AG04449 (cell line): ENCODE results near the gene INO80C.

Experiments
- CTCF ChIA-PET: fragments of 350-600 bp; formaldehyde crosslinking; extraction: SDS; loops from one replicate; lab custom pipeline; 2021; ENCODE audit warnings: antibody characterized with exemption; lab: Yijun Ruan, JAX
- POLR2A ChIA-PET: fragments of 400-600, 350-600 bp; formaldehyde crosslinking; extraction: SDS; loops from one replicate; lab custom pipeline; 2020; ENCODE audit warnings: antibody characterized with exemption, inconsistent platforms; lab: Yijun Ruan, JAX
- DNase-seq: peaks from one replicate; pipeline ENCODE4 v3.0.0-alpha.2; 2010; ENCODE audit warnings: low read depth, low spot score
- H3K4me3 ChIP-seq: 2 replicates; pipeline ENCODE4 v1.5.1; 2011; ENCODE audit warnings: low read depth, mild to moderate bottlenecking, control low read depth, low read length
- TF ChIP-seq, protein P1 (sequence below): IDR thresholded peaks from one replicate; pipeline ENCODE4 v1.5.1; 2011; ENCODE audit warnings: mild to moderate bottlenecking, moderate library complexity, low read length, control low read depth, inconsistent platforms; ENCODE audit not compliant: insufficient read depth; ENCODE audit errors: missing control alignments

INO80C gene

DNA sequence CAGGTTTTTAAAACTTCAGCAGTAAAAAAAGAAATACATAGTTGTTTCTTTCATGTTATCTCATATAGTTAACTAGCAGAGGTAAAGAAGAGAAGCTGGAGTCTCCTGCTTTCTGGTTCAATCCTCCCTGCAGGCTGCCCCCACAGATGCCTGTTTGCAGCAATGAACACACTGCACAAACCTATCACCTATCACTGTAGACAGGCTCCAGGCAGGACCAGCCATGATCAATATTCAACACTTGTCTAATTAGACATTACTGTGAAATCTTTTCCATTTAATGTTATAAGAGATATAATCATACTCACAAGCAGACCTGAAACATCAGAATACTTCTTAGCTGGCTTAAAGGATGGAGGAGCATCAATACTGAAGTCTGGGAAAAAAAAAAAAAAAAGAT, 19.8 kb downstream of the INO80C start:
- TF ChIP-seq, protein P1, sequence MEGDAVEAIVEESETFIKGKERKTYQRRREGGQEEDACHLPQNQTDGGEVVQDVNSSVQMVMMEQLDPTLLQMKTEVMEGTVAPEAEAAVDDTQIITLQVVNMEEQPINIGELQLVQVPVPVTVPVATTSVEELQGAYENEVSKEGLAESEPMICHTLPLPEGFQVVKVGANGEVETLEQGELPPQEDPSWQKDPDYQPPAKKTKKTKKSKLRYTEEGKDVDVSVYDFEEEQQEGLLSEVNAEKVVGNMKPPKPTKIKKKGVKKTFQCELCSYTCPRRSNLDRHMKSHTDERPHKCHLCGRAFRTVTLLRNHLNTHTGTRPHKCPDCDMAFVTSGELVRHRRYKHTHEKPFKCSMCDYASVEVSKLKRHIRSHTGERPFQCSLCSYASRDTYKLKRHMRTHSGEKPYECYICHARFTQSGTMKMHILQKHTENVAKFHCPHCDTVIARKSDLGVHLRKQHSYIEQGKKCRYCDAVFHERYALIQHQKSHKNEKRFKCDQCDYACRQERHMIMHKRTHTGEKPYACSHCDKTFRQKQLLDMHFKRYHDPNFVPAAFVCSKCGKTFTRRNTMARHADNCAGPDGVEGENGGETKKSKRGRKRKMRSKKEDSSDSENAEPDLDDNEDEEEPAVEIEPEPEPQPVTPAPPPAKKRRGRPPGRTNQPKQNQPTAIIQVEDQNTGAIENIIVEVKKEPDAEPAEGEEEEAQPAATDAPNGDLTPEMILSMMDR, result no peak
- DNase-seq, result no peak
- CTCF ChIA-PET, result interaction anchor here (1.0 kb wide), 1 partner anchor 13 kb away, joined by 3 read pairs; no protein-coding TSS in a partner anchor
- POLR2A ChIA-PET, result interaction anchor here (2.1 kb wide), 1 partner anchor 19 kb away, joined by 12 read pairs; the partner anchor contains the start of gene INO80C
- H3K4me3 ChIP-seq, result no peak overlapping the region

DNA sequence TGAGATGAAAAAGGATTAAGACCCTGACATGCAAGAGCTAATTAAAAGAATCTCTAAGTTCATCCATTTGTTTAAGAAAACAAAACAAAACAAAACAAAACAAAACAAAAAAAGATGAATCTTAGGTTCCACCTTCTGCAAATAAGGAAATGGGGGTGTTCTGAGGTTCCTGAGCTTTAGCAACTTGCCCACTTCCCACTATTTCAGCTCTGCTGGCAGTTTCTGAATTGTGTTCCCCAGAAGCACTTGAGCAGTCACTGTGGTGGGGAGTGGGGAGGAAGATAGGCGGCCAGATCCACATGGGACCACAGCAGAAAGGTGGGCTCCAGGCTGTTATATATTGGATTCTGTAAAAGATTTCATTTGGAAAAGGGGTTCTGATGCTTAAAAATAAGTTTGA, 20.3 kb downstream of the INO80C start:
- ChIA-PET POLR2A (interaction anchor here (2.1 kb wide), 1 partner anchor 20 kb away, joined by 12 read pairs; the partner anchor contains the start of gene INO80C), CTCF (no interaction called here)
- no peak overlapping the region for H3K4me3 ChIP-seq
- no peak for DNase-seq
- TF ChIP-seq, protein P1, result no peak

DNA sequence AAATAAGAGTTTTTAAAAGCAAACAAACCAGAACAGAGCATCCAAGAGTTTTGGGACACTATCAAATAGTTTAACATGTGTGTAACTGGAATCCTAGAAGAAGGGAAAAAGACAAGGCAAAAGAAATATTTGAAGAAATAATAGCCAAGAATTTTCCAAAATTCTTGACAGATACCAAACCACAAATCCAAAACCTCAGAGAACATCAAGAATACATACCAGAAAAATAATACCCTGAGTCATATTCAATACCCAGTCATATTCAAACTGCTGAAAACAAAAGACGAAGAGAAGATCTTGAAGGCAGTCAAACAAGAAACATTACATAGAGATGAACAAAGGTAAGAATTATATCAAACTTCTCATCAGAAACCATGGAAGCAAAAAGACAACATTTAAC, 22.9 kb downstream of the INO80C start:
- DNase-seq, result no peak
- TF ChIP-seq, protein P1, result no peak
- H3K4me3 ChIP-seq, result no peak overlapping the region
- POLR2A ChIA-PET, result no interaction called here
- CTCF ChIA-PET, result no interaction called here

DNA sequence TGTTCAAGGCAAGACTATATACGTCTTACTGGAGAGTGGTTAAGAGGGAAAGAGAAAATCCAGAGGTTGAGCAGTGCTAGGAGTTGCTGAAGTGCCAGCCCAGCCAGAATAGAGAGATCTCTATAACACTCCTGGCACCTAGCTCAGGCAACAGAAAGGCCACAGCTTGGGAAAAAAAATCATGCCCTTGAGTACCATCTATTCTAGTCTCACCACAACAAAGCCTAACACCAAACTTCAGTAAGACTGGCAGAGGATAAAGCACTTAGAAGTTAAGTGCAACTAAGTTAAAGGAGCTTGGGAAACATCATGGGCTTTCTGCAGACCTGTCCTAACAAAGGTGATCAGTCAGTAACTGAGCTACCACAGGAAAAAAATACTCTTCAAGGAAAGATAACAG, 24.2 kb downstream of the INO80C start:
- no peak for DNase-seq
- ChIA-PET CTCF (no interaction called here), POLR2A (no interaction called here)
- no peak overlapping the region for H3K4me3 ChIP-seq
- TF ChIP-seq, protein P1, result no peak

DNA sequence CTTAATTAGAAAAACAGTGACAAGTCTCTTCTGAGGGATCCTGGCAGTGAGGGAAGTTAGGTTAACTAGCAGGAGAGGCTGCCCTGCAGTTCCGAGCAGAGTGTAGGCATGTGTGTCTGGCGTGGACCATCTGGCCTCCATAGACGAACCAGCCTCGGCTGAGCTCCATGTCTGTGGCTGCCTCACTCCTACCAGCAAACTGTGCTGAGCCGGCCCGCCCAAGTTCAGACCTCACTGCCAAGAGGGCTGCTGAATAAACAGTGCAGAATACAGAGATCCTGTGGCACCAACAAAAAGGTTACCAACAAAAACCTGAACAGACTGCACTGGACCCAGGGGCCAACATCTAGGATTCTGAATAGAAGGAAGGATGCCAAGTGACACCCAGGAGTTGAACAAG, 27.3 kb downstream of the INO80C start:
- H3K4me3 ChIP-seq, result no peak overlapping the region
- TF ChIP-seq, protein P1, result no peak
- ChIA-PET POLR2A (interaction anchor here (0.6 to 1.4 kb wide), 2 partner anchors 24 to 35 kb away, joined by 3 read pairs; no protein-coding TSS in a partner anchor), CTCF (interaction anchor here (1.2 to 1.6 kb wide), 2 partner anchors 9 to 13 kb away, joined by 3 read pairs; no protein-coding TSS in a partner anchor)
- no peak for DNase-seq

DNA sequence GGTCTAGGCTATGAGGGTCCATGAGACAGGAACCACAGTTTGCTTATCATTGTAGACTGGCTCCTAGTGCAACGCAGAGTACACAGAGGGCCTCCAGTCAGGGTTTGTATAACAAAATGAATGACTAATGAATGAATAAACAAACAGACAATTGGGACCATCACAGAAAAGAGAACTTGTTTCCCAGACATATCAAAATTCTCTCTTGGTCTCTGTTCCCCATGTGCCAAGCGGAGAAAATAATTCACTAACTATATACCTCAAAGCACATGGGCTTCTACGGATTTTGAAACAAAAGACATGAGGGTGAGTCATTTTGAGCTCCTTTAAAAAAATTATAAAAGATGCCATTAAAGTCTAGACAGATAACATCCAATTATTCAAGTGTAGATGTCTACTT, 28.0 kb downstream of the INO80C start:
- CTCF ChIA-PET, result interaction anchor here (1.2 to 1.6 kb wide), 2 partner anchors 9 to 12 kb away, joined by 3 read pairs; no protein-coding TSS in a partner anchor
- no peak for DNase-seq
- no peak overlapping the region for H3K4me3 ChIP-seq
- POLR2A ChIA-PET, result interaction anchor here (0.6 to 1.4 kb wide), 2 partner anchors 25 to 34 kb away, joined by 3 read pairs; no protein-coding TSS in a partner anchor
- TF ChIP-seq, protein P1, result no peak
